Measurements from ENCODE around the gene TBX10.

GRCh38 chr11:67639438-67639859 lies at the start of gene TBX10:
- TF ChIP-seq CTCF (IDR thresholded peaks at IDR 0.05) (no peak), EP300 (IDR thresholded peaks at IDR 0.05) (no peak), POLR2A (IDR thresholded peaks at IDR 0.05) (no peak), POLR2AphosphoS5 (IDR thresholded peaks at IDR 0.05) (no peak)

Measured in gastroesophageal sphincter (tissue), 3 donors.